Activated naive CD4-positive, alpha-beta T cell treated with anti-CD3 and anti-CD28 coated beads, Interleukin-2, amount 50 U/mL, for 24 hours (primary cell): Measurements from ENCODE around the gene MRPS2.
"Not testable (repeated sequence)": the region's sequence is repeated elsewhere in the genome, so short reads cannot be mapped to it uniquely, and the experiment has no call there.

Source experiments
- H3K27ac Mint-ChIP-seq: one replicate; pipeline ENCODE4 v1.8.0; 2021; ENCODE audit warnings: mild to moderate bottlenecking, mixed read lengths
- H3K27me3 Mint-ChIP-seq: one replicate; pipeline ENCODE4 v1.8.0; 2021; ENCODE audit warnings: mixed read lengths
- H3K36me3 Mint-ChIP-seq: one replicate; pipeline ENCODE4 v1.8.0; 2021; ENCODE audit warnings: mixed read lengths
- H3K4me1 Mint-ChIP-seq: one replicate; pipeline ENCODE4 v1.8.0; 2021; ENCODE audit warnings: mixed read lengths
- H3K4me3 Mint-ChIP-seq: one replicate; pipeline ENCODE4 v1.8.0; 2021; ENCODE audit warnings: mild to moderate bottlenecking, mixed read lengths
- H3K9me3 Mint-ChIP-seq: one replicate; pipeline ENCODE4 v1.8.0; 2021; ENCODE audit warnings: mixed read lengths

MRPS2 gene

DNA sequence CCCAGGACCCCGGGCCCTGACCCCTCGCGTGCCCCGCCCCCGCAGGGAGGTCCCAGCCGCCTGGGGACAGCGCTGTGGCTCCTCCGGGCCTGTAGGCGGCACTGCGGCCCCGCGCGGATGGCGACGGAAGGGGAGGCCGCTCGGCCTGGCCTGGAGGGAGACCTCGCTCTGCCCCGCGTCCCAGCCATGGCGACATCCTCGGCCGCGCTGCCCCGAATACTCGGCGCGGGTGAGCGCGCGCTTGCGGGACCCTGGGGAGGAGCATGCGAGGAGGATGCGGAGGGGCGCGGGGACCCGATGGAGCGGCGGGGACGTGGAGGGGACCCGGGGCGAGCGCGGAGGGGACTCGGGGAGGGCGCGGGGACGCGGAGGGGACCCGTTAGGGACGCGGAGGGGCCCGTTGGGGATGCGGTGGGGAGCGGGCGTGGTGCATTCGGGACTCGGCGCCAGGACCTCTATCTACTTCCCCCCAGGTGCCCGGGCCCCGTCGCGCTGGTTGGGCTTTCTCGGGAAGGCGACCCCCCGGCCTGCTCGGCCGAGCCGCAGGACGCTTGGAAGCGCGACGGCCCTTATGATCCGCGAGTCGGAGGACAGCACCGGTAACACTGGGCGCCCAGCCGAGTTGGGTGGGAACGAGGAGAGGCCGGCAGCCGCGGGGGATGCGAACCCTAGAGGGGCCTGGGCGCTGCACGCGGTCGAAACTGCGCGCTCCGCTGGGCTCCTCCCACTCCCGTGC is at the start of gene MRPS2:
MRPS2 (plus strand) TSS at position 158 of the 736 bp plus-strand sequence; CDS start at position 187, 29 bp downstream.
- Mint-ChIP-seq H3K27ac (peak within 1 kb of the TSS; percentile 81), H3K4me3 (peak within 1 kb of the TSS; percentile 89), H3K27me3 (no peaks in the 10 kb centered on the region), H3K9me3 (no peaks in the 10 kb centered on the region), H3K4me1 (peaks cover 22% of the 10 kb centered on the region), H3K36me3 (peaks cover 3% of the 10 kb centered on the region)

DNA sequence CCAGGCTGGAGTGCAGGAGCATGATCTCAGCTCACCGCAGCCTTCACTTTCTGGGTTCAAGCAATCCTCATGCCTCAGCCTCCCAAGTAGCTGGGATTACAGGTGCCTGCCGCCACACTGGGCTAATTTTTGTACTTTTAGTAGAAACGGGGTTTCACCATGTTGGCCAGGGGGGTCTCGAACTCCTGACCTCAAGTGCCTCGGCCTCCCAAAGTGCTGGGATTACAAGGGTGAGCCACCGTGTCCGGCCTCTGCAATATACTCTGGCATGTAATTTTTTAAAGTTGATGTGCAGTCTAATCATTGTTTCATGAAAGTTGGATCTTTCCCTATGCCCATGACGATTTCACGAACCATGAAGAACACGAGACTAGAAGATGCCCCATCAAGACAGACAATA is 49.5 kb upstream of the MRPS2 start:
- Mint-ChIP-seq H3K27ac (no peak overlapping the region), H3K4me1 (peaks cover 1% of the 10 kb centered on the region), H3K36me3 (no peaks in the 10 kb centered on the region), H3K9me3 (no peaks in the 10 kb centered on the region), H3K27me3 (peaks cover 6% of the 10 kb centered on the region), H3K4me3 (no peak overlapping the region)

DNA sequence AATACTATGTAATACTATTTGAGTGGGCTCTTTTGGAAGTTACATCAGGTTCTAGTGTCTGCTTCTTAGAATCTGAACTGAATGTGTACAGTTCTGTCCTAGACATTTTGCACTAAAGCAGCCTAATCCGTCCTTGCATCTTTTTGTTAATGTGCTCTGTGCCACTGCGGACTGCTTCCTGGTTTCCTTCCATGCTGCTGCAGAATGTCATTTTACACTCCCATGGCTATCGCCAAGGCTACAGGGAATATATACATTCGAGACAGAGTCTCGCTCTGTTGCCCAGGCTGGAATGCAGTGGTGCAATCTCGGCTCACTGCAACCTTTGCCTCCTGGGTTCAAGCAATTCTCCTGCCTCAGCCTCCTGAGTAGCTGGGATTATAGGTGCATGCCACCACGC is 48.6 kb upstream of the MRPS2 start:
- not testable (repeated sequence) for H3K27ac Mint-ChIP-seq, H3K4me1 Mint-ChIP-seq, H3K36me3 Mint-ChIP-seq, H3K27me3 Mint-ChIP-seq, H3K4me3 Mint-ChIP-seq, H3K9me3 Mint-ChIP-seq

DNA sequence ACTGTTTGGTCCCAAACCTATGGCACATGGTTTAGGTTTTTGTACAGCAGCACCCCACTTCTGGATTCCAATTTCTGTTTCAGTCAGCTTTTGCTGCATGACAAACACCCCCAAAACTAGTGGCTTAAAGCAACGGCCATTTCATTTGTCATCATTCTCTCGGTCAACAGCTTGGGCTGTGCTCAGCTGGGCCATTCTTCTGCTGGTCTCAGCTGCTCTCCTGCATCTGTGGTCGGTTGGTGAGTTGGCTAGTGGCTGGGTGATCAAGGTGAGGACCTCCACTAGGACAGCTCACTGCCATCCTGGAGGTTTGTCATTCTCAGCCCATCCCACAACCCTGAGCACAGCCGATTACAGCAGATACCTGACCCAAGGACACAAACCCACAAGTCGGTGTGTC is 45.7 kb upstream of the MRPS2 start:
- H3K4me3 Mint-ChIP-seq: no peak overlapping the region
- no peaks in the 10 kb centered on the region for H3K9me3 Mint-ChIP-seq
- no peaks in the 10 kb centered on the region for H3K4me1 Mint-ChIP-seq
- H3K27me3 Mint-ChIP-seq: peaks cover 10% of the 10 kb centered on the region
- no peak overlapping the region for H3K27ac Mint-ChIP-seq
- H3K36me3 Mint-ChIP-seq: no peaks in the 10 kb centered on the region

DNA sequence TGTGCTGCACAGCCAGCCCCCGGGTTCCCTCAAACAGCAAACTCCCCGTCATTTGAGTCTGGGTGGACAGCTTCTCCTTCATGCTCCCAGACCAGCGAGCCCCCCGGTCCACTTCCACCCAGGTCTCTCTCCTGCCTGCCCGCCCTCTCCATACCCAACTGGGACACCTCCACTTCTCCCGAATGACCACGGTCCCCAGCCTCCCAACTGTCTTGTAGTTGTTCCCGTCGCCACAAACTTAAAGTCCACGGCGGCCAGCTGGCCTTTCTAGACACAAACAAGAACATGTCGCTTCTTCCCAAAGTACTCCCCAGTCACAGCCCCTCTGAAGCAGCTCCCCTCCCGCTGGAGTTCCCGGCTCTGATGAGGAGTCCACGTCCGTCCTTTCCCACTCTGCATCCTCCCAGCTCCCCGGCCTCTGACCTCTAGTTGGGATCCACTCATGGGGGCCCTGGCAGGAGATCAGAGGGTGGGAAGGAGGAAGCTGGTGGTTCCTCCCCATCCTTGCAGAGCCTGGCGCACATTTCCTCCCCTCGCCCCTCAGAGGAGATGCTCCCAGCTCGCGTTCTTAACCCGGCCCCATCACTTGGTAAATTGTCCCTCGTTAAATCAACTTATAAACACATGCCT is 45.0 kb upstream of the MRPS2 start:
- Mint-ChIP-seq H3K27ac (no peak overlapping the region), H3K27me3 (peaks cover 10% of the 10 kb centered on the region), H3K4me1 (no peaks in the 10 kb centered on the region), H3K9me3 (no peaks in the 10 kb centered on the region), H3K36me3 (no peaks in the 10 kb centered on the region), H3K4me3 (no peak overlapping the region)

DNA sequence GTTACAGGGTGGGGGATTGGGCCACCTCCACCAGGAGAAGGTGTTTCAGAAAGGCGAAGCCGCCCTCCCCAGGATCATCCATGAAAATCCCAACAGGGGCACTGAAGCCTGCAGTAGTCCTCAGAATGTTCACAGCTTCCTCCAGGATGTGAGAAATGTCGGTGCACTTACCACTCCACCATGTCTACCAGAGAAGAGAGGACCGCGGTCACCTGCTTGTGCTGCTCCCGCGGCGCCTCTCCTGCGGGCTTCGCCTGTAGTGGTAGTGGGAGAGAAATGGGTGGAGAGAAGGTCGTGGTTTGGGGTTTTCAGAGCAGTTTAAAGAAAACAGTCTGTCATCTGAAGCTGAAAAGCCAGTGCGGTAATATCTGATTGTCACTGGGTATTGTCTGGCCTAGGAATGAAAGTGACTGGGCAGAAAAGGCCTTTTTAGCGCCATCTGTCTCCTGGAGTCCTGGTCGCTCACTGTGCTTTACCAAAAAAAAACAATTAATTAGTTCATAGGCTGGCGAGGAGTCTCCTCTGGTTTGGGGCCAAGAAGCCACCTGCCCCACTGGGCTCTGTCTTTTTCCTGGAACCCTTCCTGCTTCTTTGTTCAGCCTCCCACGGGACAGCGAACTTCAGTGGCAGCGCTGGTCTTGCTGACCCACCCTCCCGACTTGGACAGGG is 43.9 kb upstream of the MRPS2 start:
- Mint-ChIP-seq H3K4me3 (no peak overlapping the region), H3K27me3 (peaks cover 15% of the 10 kb centered on the region), H3K36me3 (no peaks in the 10 kb centered on the region)

DNA sequence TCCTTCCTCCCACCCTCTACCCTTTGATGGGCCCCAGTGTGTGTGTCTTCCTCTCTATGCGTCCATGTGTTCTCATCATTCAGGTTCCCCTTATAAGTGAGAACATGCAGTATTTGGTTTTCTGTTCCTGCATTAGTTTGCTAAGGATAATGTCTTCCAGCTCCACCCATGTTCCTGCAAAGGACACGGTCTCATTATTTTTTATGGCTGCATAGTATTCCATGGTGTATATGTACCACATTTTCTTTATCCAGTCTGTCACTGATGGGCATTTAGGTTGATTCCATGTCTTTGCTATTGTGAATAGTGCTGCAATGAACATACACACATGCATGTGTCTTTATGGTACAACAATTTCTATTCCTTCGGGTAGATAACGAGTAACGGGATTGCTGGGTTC is 42.0 kb upstream of the MRPS2 start:
- not testable (repeated sequence) for H3K4me3 Mint-ChIP-seq, H3K4me1 Mint-ChIP-seq, H3K9me3 Mint-ChIP-seq, H3K36me3 Mint-ChIP-seq, H3K27ac Mint-ChIP-seq
- peaks cover 19% of the 10 kb centered on the region for H3K27me3 Mint-ChIP-seq

More for the DNA sequence above, 43.9 kb upstream of the MRPS2 start:
- no peak overlapping the region for H3K27ac Mint-ChIP-seq
- H3K9me3 Mint-ChIP-seq: no peaks in the 10 kb centered on the region
- no peaks in the 10 kb centered on the region for H3K4me1 Mint-ChIP-seq

DNA sequence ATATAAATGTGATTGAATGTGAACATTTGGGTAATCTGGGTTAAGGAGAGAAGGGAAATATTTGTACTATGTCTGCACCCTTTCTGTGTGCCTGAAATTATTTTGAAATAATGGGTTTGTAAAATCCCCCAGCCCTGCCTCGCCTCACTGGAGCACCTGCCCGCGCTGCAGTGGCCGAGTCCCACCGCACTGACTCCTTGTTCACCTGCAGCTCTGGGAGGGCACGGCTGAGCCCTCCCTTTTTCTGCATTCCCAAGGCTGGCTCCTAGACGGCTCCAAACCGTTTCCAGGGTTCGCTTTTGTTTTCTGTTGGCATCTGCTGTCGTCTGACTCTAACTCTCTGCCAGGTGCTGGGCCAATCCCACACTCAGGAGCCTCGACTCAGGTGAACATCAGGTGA is 38.5 kb upstream of the MRPS2 start:
- H3K27ac Mint-ChIP-seq: no peak overlapping the region
- no peak overlapping the region for H3K4me3 Mint-ChIP-seq
- no peaks in the 10 kb centered on the region for H3K36me3 Mint-ChIP-seq
- H3K27me3 Mint-ChIP-seq: peaks cover 19% of the 10 kb centered on the region
- no peaks in the 10 kb centered on the region for H3K4me1 Mint-ChIP-seq
- no peaks in the 10 kb centered on the region for H3K9me3 Mint-ChIP-seq

DNA sequence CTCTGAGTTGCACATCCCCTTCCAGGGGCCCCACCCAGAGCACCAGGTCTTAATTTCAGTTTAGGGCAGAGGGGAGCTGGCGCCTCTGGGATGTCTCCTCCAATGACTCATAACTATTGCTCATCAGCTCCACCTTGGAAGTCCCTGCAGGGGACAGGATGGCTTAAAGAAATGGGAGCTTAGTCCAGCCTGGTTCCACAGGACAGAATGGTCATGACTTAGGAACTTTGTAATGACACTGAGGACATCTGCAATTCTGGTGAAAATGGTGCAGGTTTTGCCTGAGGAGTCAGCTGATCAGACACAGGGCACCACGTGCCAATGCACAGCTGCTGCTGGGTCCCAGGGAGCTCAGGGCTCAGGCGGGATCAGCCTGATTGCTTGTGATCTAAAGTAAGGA is 37.3 kb upstream of the MRPS2 start:
- Mint-ChIP-seq H3K4me1 (no peaks in the 10 kb centered on the region), H3K36me3 (no peaks in the 10 kb centered on the region), H3K4me3 (no peak overlapping the region), H3K9me3 (no peaks in the 10 kb centered on the region), H3K27me3 (peaks cover 23% of the 10 kb centered on the region), H3K27ac (no peak overlapping the region)

DNA sequence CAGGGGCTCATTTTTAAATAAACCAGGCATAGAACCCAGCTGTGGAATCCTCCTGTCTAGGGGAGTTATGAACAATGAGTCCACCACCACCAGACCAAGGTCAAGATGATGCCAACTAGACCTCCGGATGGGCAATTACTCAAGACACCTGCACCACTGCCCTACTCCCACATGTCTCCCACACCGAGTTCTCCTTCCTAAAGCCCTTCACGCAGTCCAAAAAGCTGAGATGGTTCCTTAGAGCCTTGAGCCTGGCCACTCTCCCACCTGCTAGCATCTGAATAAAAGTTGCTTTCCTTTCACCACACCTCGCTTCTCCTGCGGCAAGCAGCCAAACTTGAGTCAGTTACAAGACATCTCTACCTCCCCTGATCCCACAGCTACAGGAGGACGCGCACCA is 36.3 kb upstream of the MRPS2 start:
- Mint-ChIP-seq H3K9me3 (no peaks in the 10 kb centered on the region), H3K4me1 (peaks cover 6% of the 10 kb centered on the region), H3K27ac (no peak overlapping the region), H3K4me3 (no peak overlapping the region), H3K36me3 (no peaks in the 10 kb centered on the region), H3K27me3 (peaks cover 31% of the 10 kb centered on the region)

DNA sequence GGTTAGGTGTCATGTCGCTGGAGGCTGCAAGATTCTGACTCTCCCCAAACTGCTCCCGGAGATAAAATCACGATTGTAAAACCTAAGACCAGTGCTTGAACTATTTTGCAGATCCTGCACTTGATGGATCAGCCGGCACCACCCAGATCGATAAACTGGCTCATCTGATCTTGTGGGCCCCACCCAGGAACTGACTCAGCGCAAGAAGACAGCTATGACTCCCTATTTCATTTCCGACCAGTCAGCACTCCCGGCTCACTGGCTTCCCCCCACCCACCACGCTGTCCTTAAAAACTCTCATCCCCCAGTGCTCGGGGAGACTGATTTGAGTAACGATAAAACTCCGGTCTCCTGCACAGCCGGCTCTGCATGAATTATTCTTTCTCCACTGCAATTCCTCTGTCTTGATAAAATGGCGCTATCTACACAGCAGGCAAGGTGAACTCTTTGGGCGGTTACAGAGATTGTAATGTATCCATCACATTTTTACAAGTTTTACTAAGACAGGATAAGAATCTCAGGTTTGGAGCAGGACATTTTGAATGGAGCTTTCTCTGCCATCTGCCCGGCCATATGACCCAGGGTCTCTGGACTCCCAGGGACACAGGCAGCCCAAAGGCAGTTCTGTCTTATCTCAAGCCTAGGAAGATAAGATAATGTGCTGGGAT is 31.5 kb upstream of the MRPS2 start:
- Mint-ChIP-seq H3K4me3 (no peak overlapping the region), H3K36me3 (no peaks in the 10 kb centered on the region), H3K27ac (no peak overlapping the region), H3K9me3 (no peaks in the 10 kb centered on the region), H3K4me1 (peaks cover 6% of the 10 kb centered on the region), H3K27me3 (peaks cover 36% of the 10 kb centered on the region)

DNA sequence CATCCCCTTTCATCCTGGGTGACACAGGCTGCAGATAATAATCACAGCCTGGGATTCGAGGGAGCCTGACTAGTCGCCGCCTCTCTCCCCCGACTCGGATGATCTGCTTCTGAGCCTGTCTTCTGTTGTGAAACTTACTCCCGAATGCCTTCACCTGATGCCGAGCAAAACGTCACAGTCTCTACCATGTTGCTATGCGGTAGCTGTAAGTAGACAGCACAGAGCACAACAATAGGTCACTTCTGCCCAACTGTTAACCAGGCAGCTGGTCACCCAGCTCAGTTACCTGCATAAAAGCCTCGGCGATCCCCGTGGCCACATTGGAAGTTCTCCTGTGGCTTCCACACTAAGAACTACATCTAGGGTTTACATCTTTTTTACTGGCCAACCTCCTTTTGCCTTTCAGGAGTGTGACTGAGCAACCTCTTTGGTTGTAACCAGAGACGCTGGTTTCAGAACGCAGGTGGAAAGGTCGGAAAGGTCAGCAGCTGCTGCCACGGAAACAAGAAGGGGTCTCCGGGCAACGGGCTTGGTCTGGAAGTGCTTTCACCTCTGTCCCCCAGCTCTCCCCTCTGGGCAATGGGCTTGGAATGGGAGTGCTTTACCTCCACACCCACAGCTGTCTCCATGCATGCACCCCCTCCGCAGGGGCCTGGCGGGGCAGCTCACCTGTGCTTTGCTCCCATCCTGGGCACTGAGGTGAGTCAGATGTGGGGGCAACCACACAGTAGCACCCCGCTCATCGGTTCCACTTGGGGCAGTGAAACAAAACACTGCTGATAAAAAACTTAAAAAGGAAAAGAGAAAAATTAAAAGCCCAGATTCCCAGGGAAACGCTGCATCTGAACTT is 28.5 kb upstream of the MRPS2 start:
- Mint-ChIP-seq H3K36me3 (no peaks in the 10 kb centered on the region), H3K27ac (no peak overlapping the region), H3K27me3 (peaks cover 36% of the 10 kb centered on the region), H3K4me3 (no peak overlapping the region), H3K4me1 (peaks cover 6% of the 10 kb centered on the region), H3K9me3 (no peaks in the 10 kb centered on the region)

DNA sequence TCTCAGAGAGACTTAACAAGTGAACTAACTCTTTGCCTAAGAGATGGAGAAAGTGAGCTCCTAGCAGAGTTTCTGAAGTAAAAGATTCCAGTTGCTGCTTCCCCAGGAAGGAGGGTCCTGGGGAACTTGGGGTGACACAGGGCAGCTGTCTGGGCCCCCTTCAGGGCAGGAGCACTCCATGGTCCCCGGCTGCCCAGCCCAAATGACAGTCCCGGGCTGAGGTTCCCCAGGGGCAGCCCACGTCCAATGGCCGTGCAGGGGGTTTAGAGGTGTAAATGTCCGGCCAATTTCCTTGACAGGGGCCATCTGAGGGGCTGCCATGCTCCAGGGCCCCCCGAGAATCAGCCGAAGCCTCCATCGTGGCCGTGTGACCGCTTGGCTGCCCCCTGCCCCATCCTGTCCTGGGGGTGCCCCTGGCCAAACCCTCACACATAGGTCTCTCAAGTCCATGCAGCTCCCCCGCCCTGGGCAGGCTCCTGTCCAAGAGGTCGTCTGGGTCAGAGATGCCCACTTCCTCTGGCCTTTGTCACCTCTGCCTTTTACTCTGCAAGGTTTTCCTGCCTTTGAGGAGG is 26.4 kb upstream of the MRPS2 start:
- H3K9me3 Mint-ChIP-seq: no peaks in the 10 kb centered on the region
- peaks cover 11% of the 10 kb centered on the region for H3K4me1 Mint-ChIP-seq
- H3K27me3 Mint-ChIP-seq: peaks cover 32% of the 10 kb centered on the region
- H3K36me3 Mint-ChIP-seq: no peaks in the 10 kb centered on the region
- H3K4me3 Mint-ChIP-seq: no peak overlapping the region
- no peak overlapping the region for H3K27ac Mint-ChIP-seq

DNA sequence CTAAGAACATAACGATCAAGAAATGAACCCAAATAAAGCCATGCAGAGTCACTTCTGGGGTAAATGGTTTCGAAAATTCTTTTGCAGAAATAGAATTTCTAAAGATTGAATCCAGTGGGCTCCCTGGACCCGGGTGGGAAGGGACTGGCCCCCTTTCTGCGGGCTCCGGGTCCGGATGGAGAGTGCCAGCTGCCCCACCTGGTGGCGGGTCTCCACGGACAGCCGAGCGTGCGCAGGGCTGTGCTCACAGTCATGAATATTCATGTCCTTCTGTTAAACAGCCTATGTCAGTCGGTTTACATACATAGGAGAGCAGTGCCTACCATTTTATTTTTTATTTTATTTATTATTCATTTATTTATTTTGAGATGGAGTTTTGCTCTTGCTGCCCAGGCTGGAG is 25.6 kb upstream of the MRPS2 start:
- H3K4me1 Mint-ChIP-seq: peaks cover 9% of the 10 kb centered on the region
- no peak overlapping the region for H3K27ac Mint-ChIP-seq
- peaks cover 30% of the 10 kb centered on the region for H3K27me3 Mint-ChIP-seq
- no peaks in the 10 kb centered on the region for H3K9me3 Mint-ChIP-seq
- no peaks in the 10 kb centered on the region for H3K36me3 Mint-ChIP-seq
- H3K4me3 Mint-ChIP-seq: no peak overlapping the region
